IPS DF 6.9 (cell line): ENCODE results near the gene EEIG1.

ENCODE experiments used
- DNase-seq: peaks from one replicate; pipeline ENCODE4 v3.0.0-alpha.2; 2013; ENCODE audit warnings: low read depth, low spot score
- H3K27ac ChIP-seq: one replicate; pipeline ENCODE4 v1.5.1; 2013; ENCODE audit warnings: low read length, control low read depth
- H3K27me3 ChIP-seq: 2 replicates; pipeline ENCODE4 v1.6.1; 2013; ENCODE audit warnings: mild to moderate bottlenecking, low read length; ENCODE audit not compliant: control insufficient read depth, insufficient read depth
- H3K36me3 ChIP-seq: 2 replicates; pipeline ENCODE4 v1.6.1; 2013; ENCODE audit warnings: low read length; ENCODE audit not compliant: control insufficient read depth, insufficient read depth
- H3K4me1 ChIP-seq: 2 replicates; pipeline ENCODE4 v1.6.1; 2013; ENCODE audit warnings: low read length; ENCODE audit not compliant: control insufficient read depth, insufficient read depth
- H3K4me3 ChIP-seq: 2 replicates; pipeline ENCODE4 v1.5.1; 2013; ENCODE audit warnings: mild to moderate bottlenecking, low read length
- H3K9me3 ChIP-seq: 2 replicates; pipeline ENCODE4 v1.6.1; 2013; ENCODE audit warnings: low read length, inconsistent platforms; ENCODE audit not compliant: control insufficient read depth, insufficient read depth
- WGBS: extraction: QIAGEN DNeasy Blood & Tissue Kit; methylation state at CpG from one replicate; pipeline ENCODE4 v1.1.7; 2013; ENCODE audit warnings: mixed read lengths, missing lambda C conversion rate; ENCODE audit not compliant: insufficient read length, insufficient coverage; 5-methylcytosine and 5-hydroxymethylcytosine counted together

Gene EEIG1

GRCh38 chr9:127959398-127959797 is 21.4 kb downstream of the EEIG1 start:
- H3K27me3 ChIP-seq = no peaks in the 10 kb centered on the region
- H3K36me3 ChIP-seq = no peaks in the 10 kb centered on the region
- no peak overlapping the region for H3K27ac ChIP-seq
- DNase-seq = no peak
- H3K4me3 ChIP-seq = no peak overlapping the region
- H3K4me1 ChIP-seq = peaks cover 13% of the 10 kb centered on the region
- H3K9me3 ChIP-seq = no peaks in the 10 kb centered on the region
- WGBS = no CpG with 5 or more reads among the region's 4 CpGs

GRCh38 chr9:127958728-127959127 is 22.1 kb downstream of the EEIG1 start:
- Histone ChIP-seq H3K27me3 (no peaks in the 10 kb centered on the region), H3K27ac (no peak overlapping the region), H3K4me1 (peaks cover 11% of the 10 kb centered on the region), H3K36me3 (no peaks in the 10 kb centered on the region), H3K9me3 (no peaks in the 10 kb centered on the region), H3K4me3 (no peak overlapping the region)
- no peak for DNase-seq
- WGBS = no CpG with 5 or more reads among the region's 1 CpG

- no peak overlapping the region for H3K27ac ChIP-seq
- no peaks in the 10 kb centered on the region for H3K9me3 ChIP-seq
- DNase-seq = no peak
- H3K27me3 ChIP-seq = no peaks in the 10 kb centered on the region
- WGBS = no CpG with 5 or more reads among the region's 12 CpGs
- no peak overlapping the region for H3K4me3 ChIP-seq
- peaks cover 4% of the 10 kb centered on the region for H3K4me1 ChIP-seq
- H3K36me3 ChIP-seq = no peaks in the 10 kb centered on the region
These were observed 25.3 kb downstream of the EEIG1 start for GRCh38 chr9:127955294-127956015.

- H3K4me3 ChIP-seq = no peak overlapping the region
- no peaks in the 10 kb centered on the region for H3K27me3 ChIP-seq
- no peak overlapping the region for H3K27ac ChIP-seq
- DNase-seq = no peak
- no CpG with 5 or more reads among the region's 13 CpGs for WGBS
- H3K4me1 ChIP-seq = peaks cover 4% of the 10 kb centered on the region
- H3K9me3 ChIP-seq = no peaks in the 10 kb centered on the region
- no peaks in the 10 kb centered on the region for H3K36me3 ChIP-seq
These were observed 25.9 kb downstream of the EEIG1 start for GRCh38 chr9:127954831-127955293.

GRCh38 chr9:127953768-127954505 is 26.9 kb downstream of the EEIG1 start:
- Histone ChIP-seq H3K4me3 (no peak overlapping the region), H3K4me1 (peaks cover 4% of the 10 kb centered on the region), H3K36me3 (no peaks in the 10 kb centered on the region), H3K9me3 (no peaks in the 10 kb centered on the region), H3K27ac (no peak overlapping the region), H3K27me3 (no peaks in the 10 kb centered on the region)
- no peak for DNase-seq
- WGBS = no CpG with 5 or more reads among the region's 17 CpGs

GRCh38 chr9:127953154-127953553 is 27.6 kb downstream of the EEIG1 start:
- WGBS = no CpG with 5 or more reads among the region's 1 CpG
- Histone ChIP-seq H3K27ac (no peak overlapping the region), H3K27me3 (no peaks in the 10 kb centered on the region), H3K36me3 (no peaks in the 10 kb centered on the region), H3K4me1 (peaks cover 4% of the 10 kb centered on the region), H3K4me3 (no peak overlapping the region), H3K9me3 (no peaks in the 10 kb centered on the region)
- DNase-seq = no peak

GRCh38 chr9:127950513-127951289 is 30.1 kb downstream of the EEIG1 start:
- no peaks in the 10 kb centered on the region for H3K27me3 ChIP-seq
- H3K9me3 ChIP-seq = no peaks in the 10 kb centered on the region
- DNase-seq = no peak
- WGBS = no CpG with 5 or more reads among the region's 21 CpGs
- H3K27ac ChIP-seq = no peak overlapping the region
- H3K4me3 ChIP-seq = no peak overlapping the region
- peaks cover under 1% of the 10 kb centered on the region; the same call in 1 of the 2 replicates for H3K36me3 ChIP-seq
- H3K4me1 ChIP-seq = peaks cover under 1% of the 10 kb centered on the region; the same call in 1 of the 2 replicates

GRCh38 chr9:127949827-127950512 is 30.8 kb downstream of the EEIG1 start:
- H3K9me3 ChIP-seq = no peaks in the 10 kb centered on the region
- H3K27me3 ChIP-seq = no peaks in the 10 kb centered on the region
- no peak overlapping the region for H3K27ac ChIP-seq
- peaks cover 7% of the 10 kb centered on the region; the same call in 1 of the 2 replicates for H3K36me3 ChIP-seq
- no peaks in the 10 kb centered on the region for H3K4me1 ChIP-seq
- no peak overlapping the region for H3K4me3 ChIP-seq
- WGBS = no CpG with 5 or more reads among the region's 17 CpGs
- DNase-seq = no peak

- Histone ChIP-seq H3K4me3 (no peak overlapping the region), H3K27ac (no peak overlapping the region), H3K4me1 (0 out of 2 replicates have a peak, but pooled peaks cover 2% of the 10 kb centered on the region), H3K27me3 (no peaks in the 10 kb centered on the region), H3K9me3 (no peaks in the 10 kb centered on the region), H3K36me3 (peaks cover 12% of the 10 kb centered on the region)
- no peak for DNase-seq
- no CpG with 5 or more reads among the region's 17 CpGs for WGBS
These were observed 32.7 kb downstream of the EEIG1 start for GRCh38 chr9:127947841-127948710.
